ENCODE measurements around the gene RAPGEF5. TPM values are rescaled to one million over a fixed set of nuclear protein-coding genes. Genes with fewer than 3 reads are reported as not detected.

RAPGEF5 gene
- polyA plus RNA-seq, 1 of the 3 experiments (the other 2 are of a cell fraction): 1.2 TPM

DNA sequence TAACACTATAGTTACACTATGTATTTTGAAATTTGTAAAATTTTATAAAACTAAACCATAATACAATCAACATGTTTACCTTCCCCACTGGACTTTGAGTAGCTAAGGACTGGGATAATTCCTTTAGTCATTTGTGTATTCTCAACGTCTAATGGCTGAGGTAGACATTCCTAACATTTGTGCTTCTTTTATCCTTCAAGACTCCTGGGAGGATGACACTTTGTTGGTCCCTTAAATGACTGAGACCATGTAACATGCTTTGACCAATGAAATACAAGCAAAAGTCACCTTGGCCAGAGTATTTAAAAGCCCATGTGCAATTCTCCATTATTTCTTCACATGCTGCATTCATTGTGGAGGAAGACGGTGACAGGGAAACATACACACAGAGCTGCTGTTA is 18.5 kb downstream of the RAPGEF5 start (continued):
- TF ChIP-seq GATA2 (CRISPR knock-in tag; IDR thresholded peaks at IDR 0.05): no peak
- TF ChIP-seq RCOR1 (IDR thresholded peaks at IDR 0.05; ENCODE audit: low read length): no peak
- TF ChIP-seq, protein P1, sequence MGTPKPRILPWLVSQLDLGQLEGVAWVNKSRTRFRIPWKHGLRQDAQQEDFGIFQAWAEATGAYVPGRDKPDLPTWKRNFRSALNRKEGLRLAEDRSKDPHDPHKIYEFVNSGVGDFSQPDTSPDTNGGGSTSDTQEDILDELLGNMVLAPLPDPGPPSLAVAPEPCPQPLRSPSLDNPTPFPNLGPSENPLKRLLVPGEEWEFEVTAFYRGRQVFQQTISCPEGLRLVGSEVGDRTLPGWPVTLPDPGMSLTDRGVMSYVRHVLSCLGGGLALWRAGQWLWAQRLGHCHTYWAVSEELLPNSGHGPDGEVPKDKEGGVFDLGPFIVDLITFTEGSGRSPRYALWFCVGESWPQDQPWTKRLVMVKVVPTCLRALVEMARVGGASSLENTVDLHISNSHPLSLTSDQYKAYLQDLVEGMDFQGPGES (IDR thresholded peaks at IDR 0.05; ENCODE audit: low read depth, low read length): no peak
- TF ChIP-seq FOXJ3 (CRISPR knock-in tag; IDR thresholded peaks at IDR 0.05): no peak
- no peak for TF ChIP-seq GABPA (IDR thresholded peaks at IDR 0.05; ENCODE audit: low read depth)
- no peak for TF ChIP-seq TAF1 (IDR thresholded peaks at IDR 0.05; ENCODE audit: borderline replicate concordance, low read depth, low read length)
- no peak for TF ChIP-seq ELF1 (IDR thresholded peaks at IDR 0.05)
- TF ChIP-seq RFX5 (IDR thresholded peaks at IDR 0.05; ENCODE audit: low read length): no peak
- TF ChIP-seq, protein P2, sequence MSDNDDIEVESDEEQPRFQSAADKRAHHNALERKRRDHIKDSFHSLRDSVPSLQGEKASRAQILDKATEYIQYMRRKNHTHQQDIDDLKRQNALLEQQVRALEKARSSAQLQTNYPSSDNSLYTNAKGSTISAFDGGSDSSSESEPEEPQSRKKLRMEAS (IDR thresholded peaks at IDR 0.05; ENCODE audit: low read depth): no peak
- no peak for TF ChIP-seq JUND (IDR thresholded peaks at IDR 0.05)
- no peak for TF ChIP-seq TCF12 (IDR thresholded peaks at IDR 0.05)

DNA sequence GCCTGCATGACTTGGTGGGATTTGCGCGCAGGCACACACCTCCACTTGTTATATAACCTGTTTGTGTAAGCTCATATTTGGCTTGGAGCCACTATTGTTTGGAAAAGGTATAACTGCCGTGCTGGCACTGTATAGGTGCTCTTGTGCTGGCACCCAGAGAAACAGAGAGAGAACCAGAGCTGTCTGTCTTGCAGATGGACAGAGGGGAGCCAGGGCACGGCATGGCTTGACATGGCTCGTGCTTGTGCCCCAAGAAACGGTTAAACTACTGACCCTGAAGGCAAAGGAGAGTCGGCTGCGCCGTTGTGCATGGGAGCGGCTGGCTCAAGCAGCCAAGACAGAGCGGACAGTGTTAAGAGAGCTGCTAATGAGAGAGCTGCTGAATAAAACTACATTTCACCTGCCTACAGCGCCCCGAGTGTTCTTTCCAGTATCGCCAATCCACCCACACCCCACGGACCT is 23.2 kb downstream of the RAPGEF5 start:
- H3K9me3 ChIP-seq: no peaks in the 10 kb centered on the region
- 78% methylated on average over 15 of the region's 15 CpGs for WGBS (ENCODE audit: low lambda C conversion rate)
- no peaks in the 10 kb centered on the region for H3F3A ChIP-seq (replicated peaks; ENCODE audit: insufficient read depth)
- no peaks in the 10 kb centered on the region for H3K36me3 ChIP-seq (replicated peaks in 1 of 2; ENCODE audit: control insufficient read depth in 1 of 2, insufficient read depth in 2 of 2, low read length in 1 of 2)
- no peaks in the 10 kb centered on the region for H3K79me2 ChIP-seq (ENCODE audit: insufficient read depth)
- H3K27ac ChIP-seq (ENCODE audit: low read depth in 2 of 2, low read length in 1 of 2): no peak overlapping the region
- no peak overlapping the region for H3K9ac ChIP-seq
- H3K4me1 ChIP-seq (ENCODE audit: control insufficient read depth in 1 of 2, insufficient read depth in 2 of 2, low read depth in 1 of 2, low read length in 1 of 2): peaks cover 0 to 16% of the 10 kb centered on the region in 2 experiments; a peak in 2 of 4 replicates
- H3K9me2 ChIP-seq: no peaks in the 10 kb centered on the region
- ChIA-PET CTCF (interaction anchor here (1.1 to 1.4 kb wide), 2 partner anchors 22 to 166 kb away, joined by 3 read pairs; partner anchors contain the start of gene STEAP1B), POLR2A (no interaction called here)
- no peak overlapping the region for H2AFZ ChIP-seq (ENCODE audit: low read depth)
- no peak overlapping the region for H3K4me3 ChIP-seq (ENCODE audit: low read depth in 2 of 2, low read length in 1 of 2)
- H4K20me1 ChIP-seq (ENCODE audit: insufficient read depth): no peaks in the 10 kb centered on the region
- DNase-seq: no peak
- no peak for TF ChIP-seq NFIC (IDR thresholded peaks at IDR 0.05; ENCODE audit: borderline replicate concordance)
- TF ChIP-seq FOXJ3 (CRISPR knock-in tag; IDR thresholded peaks at IDR 0.05): no peak
- TF ChIP-seq, protein P3, sequence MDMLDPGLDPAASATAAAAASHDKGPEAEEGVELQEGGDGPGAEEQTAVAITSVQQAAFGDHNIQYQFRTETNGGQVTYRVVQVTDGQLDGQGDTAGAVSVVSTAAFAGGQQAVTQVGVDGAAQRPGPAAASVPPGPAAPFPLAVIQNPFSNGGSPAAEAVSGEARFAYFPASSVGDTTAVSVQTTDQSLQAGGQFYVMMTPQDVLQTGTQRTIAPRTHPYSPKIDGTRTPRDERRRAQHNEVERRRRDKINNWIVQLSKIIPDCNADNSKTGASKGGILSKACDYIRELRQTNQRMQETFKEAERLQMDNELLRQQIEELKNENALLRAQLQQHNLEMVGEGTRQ (IDR thresholded peaks at IDR 0.05; ENCODE audit: borderline replicate concordance, low read depth, low read length): no peak
- TF ChIP-seq MXI1 (IDR thresholded peaks at IDR 0.05; ENCODE audit: low read depth, low read length): no peak
- no peak for TF ChIP-seq YY1 (IDR thresholded peaks at IDR 0.05; ENCODE audit: low read depth)
- TF ChIP-seq TCF12 (IDR thresholded peaks at IDR 0.05): no peak
- TF ChIP-seq RCOR1 (IDR thresholded peaks at IDR 0.05; ENCODE audit: low read length): no peak
- TF ChIP-seq, protein P4, sequence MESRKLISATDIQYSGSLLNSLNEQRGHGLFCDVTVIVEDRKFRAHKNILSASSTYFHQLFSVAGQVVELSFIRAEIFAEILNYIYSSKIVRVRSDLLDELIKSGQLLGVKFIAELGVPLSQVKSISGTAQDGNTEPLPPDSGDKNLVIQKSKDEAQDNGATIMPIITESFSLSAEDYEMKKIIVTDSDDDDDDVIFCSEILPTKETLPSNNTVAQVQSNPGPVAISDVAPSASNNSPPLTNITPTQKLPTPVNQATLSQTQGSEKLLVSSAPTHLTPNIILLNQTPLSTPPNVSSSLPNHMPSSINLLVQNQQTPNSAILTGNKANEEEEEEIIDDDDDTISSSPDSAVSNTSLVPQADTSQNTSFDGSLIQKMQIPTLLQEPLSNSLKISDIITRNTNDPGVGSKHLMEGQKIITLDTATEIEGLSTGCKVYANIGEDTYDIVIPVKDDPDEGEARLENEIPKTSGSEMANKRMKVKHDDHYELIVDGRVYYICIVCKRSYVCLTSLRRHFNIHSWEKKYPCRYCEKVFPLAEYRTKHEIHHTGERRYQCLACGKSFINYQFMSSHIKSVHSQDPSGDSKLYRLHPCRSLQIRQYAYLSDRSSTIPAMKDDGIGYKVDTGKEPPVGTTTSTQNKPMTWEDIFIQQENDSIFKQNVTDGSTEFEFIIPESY (IDR thresholded peaks at IDR 0.05; ENCODE audit: borderline replicate concordance, low read depth): no peak
- no peak for TF ChIP-seq NRF1 (IDR thresholded peaks at IDR 0.05; ENCODE audit: low read depth, low read length)
- TF ChIP-seq, protein P5, sequence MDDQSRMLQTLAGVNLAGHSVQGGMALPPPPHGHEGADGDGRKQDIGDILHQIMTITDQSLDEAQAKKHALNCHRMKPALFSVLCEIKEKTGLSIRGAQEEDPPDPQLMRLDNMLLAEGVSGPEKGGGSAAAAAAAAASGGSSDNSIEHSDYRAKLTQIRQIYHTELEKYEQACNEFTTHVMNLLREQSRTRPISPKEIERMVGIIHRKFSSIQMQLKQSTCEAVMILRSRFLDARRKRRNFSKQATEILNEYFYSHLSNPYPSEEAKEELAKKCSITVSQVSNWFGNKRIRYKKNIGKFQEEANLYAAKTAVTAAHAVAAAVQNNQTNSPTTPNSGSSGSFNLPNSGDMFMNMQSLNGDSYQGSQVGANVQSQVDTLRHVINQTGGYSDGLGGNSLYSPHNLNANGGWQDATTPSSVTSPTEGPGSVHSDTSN (IDR thresholded peaks at IDR 0.05): no peak
- no peak for TF ChIP-seq POLR2AphosphoS5 (IDR thresholded peaks at IDR 0.05; ENCODE audit: low read depth, low read length)
- no peak for TF ChIP-seq FOXM1 (IDR thresholded peaks at IDR 0.05; ENCODE audit: low read depth)
- TF ChIP-seq, protein P1 (IDR thresholded peaks at IDR 0.05; ENCODE audit: low read depth, low read length): no peak
- TF ChIP-seq MEF2A (IDR thresholded peaks at IDR 0.05; ENCODE audit: borderline replicate concordance, low read depth): no peak
- H3K4me2 ChIP-seq: no peak overlapping the region
- no peaks in the 10 kb centered on the region for H3K27me3 ChIP-seq (ENCODE audit: insufficient read depth)
